ENCODE measurements around the gene SHANK1. TPM values are rescaled to one million over a fixed set of nuclear protein-coding genes. Genes with fewer than 3 reads are reported as not detected.
"Not testable (repeated sequence)": the region's sequence is repeated elsewhere in the genome, so short reads cannot be mapped to it uniquely, and the experiment has no call there.

SHANK1 gene
- total and polyA plus RNA-seq, 12 donors: 1.5 to 22.6 (median 9.0) TPM

GRCh38 chr19:50624949-50625600 lies 94.5 kb downstream of the SHANK1 start:
- no peaks in the 10 kb centered on the region for H3K4me1 ChIP-seq (replicated peaks in 1 of 2)
- no peak for TF ChIP-seq CTCF (IDR thresholded peaks at IDR 0.05)
- no peak for TF ChIP-seq POLR2A (IDR thresholded peaks at IDR 0.05)
- WGBS, 4 donors: 88 to 91% (median 89%) methylated on average over 25 to 44 of the region's 44 CpGs

GRCh38 chr19:50620394-50620906 lies 99.2 kb downstream of the SHANK1 start:
- H3K9me3 ChIP-seq (replicated peaks in 1 of 3); H3K27ac ChIP-seq; H3K36me3 ChIP-seq (replicated peaks in 1 of 2); intact Hi-C loops (cut with DNase I); H3K4me3 ChIP-seq; H3K27me3 ChIP-seq; DNase-seq; H3K4me1 ChIP-seq (replicated peaks in 1 of 2): not testable (repeated sequence)
- whole genome bisulfite sequencing, 4 donors: 80 to 100% (median 85%) methylated on average over 1 to 4 of the region's 5 CpGs

More at GRCh38 chr19:50624949-50625600, 94.5 kb downstream of the SHANK1 start:
- H3K27ac ChIP-seq: no peak overlapping the region
- no peak for DNase-seq
- H3K27me3 ChIP-seq: no peaks in the 10 kb centered on the region
- H3K9me3 ChIP-seq (replicated peaks in 1 of 3): no peaks in the 10 kb centered on the region
- no peak overlapping the region for H3K4me3 ChIP-seq
- intact Hi-C loops (cut with DNase I): no loop called here
- H3K36me3 ChIP-seq (replicated peaks in 1 of 2): no peaks in the 10 kb centered on the region

GRCh38 chr19:50619184-50619583 lies 100.4 kb downstream of the SHANK1 start:
- H3K9me3 ChIP-seq (replicated peaks in 1 of 3); DNase-seq; H3K27ac ChIP-seq; H3K27me3 ChIP-seq; intact Hi-C loops (cut with DNase I); H3K4me3 ChIP-seq; H3K4me1 ChIP-seq (replicated peaks in 1 of 2); H3K36me3 ChIP-seq (replicated peaks in 1 of 2): not testable (repeated sequence)
- WGBS, 4 donors: 71 to 83% (median 76%) methylated on average over 5 of the region's 5 CpGs

GRCh38 chr19:50618379-50618778 lies 101.2 kb downstream of the SHANK1 start:
- H3K9me3 ChIP-seq (replicated peaks in 1 of 3); H3K4me1 ChIP-seq (replicated peaks in 1 of 2); H3K36me3 ChIP-seq (replicated peaks in 1 of 2); DNase-seq; intact Hi-C loops (cut with DNase I); H3K27me3 ChIP-seq; H3K27ac ChIP-seq; H3K4me3 ChIP-seq: not testable (repeated sequence)
- 73 to 88% (median 81%) methylated on average over 4 of the region's 5 CpGs for WGBS, 4 donors

GRCh38 chr19:50612504-50613404 lies 106.8 kb downstream of the SHANK1 start:
- DNase-seq; H3K27me3 ChIP-seq; H3K4me1 ChIP-seq (replicated peaks in 1 of 2); H3K4me3 ChIP-seq; H3K36me3 ChIP-seq (replicated peaks in 1 of 2); intact Hi-C loops (cut with DNase I); H3K27ac ChIP-seq; H3K9me3 ChIP-seq (replicated peaks in 1 of 3): not testable (repeated sequence)
- 75 to 86% (median 80%) methylated on average over 5 to 11 of the region's 11 CpGs for WGBS, 4 donors

Other genes with a start within 250 kb of the SHANK1 start
- gene EMC10, start 243.3 kb downstream of the SHANK1 start, total RNA-seq: 100 to 1,000 TPM; 113 to 216 (median 130) TPM
- 100 to 1,000 TPM in 2 of 3 donors, 10 to 100 TPM in 1; 39.4 to 123 (median 113) TPM for gene EMC10, start 243.3 kb downstream of the SHANK1 start, polyA plus RNA-seq
- 10 to 100 TPM in 1 of 9 donors, 1 to 10 TPM in 6, under 1 TPM in 1, not detected in 1; 0.54 to 26.3 (median 1.8) TPM for gene GARIN5A, start 243.0 kb downstream of the SHANK1 start, total RNA-seq
- 1 to 10 TPM in 2 of 3 donors, under 1 TPM in 1; 0.88 to 2.2 (median 2.0) TPM for gene GARIN5A, start 243.0 kb downstream of the SHANK1 start, polyA plus RNA-seq
- 10 to 100 TPM; 23.2 to 70.9 (median 32.3) TPM for gene JOSD2, start 208.6 kb downstream of the SHANK1 start, total RNA-seq
- gene JOSD2, start 208.6 kb downstream of the SHANK1 start, polyA plus RNA-seq: 10 to 100 TPM in 2 of 3 donors, 1 to 10 TPM in 1; 1.2 to 66.4 (median 59.9) TPM
- gene ASPDH, start 205.9 kb downstream of the SHANK1 start, total RNA-seq: 1 to 10 TPM in 2 of 9 donors, under 1 TPM in 3, not detected in 4; 0.38 to 2.7 (median 0.44) TPM
- 10 to 100 TPM in 1 of 3 donors, 1 to 10 TPM in 2; 1.4 to 30.5 (median 5.7) TPM for gene ASPDH, start 205.9 kb downstream of the SHANK1 start, polyA plus RNA-seq
- gene LRRC4B, start 151.4 kb downstream of the SHANK1 start, total RNA-seq: 1 to 10 TPM in 5 of 9 donors, under 1 TPM in 4; 0.07 to 8.8 (median 1.1) TPM
- 10 to 100 TPM in 1 of 3 donors, 1 to 10 TPM in 1, under 1 TPM in 1; 0.44 to 24.1 (median 4.9) TPM for gene LRRC4B, start 151.4 kb downstream of the SHANK1 start, polyA plus RNA-seq
- gene SYT3, start 79.9 kb downstream of the SHANK1 start, total RNA-seq: 1 to 10 TPM in 3 of 9 donors, under 1 TPM in 5, not detected in 1; 0.27 to 3.4 (median 0.70) TPM
- gene SYT3, start 79.9 kb downstream of the SHANK1 start, polyA plus RNA-seq: 1 to 10 TPM in 1 of 3 donors, under 1 TPM in 2; 0.26 to 1.8 (median 0.77) TPM
- 1 to 10 TPM in 7 of 9 donors, not detected in 2; 2.4 to 8.2 (median 6.4) TPM for gene C19orf81, start 70.4 kb downstream of the SHANK1 start, total RNA-seq
- 10 to 100 TPM in 1 of 3 donors, 1 to 10 TPM in 1, not detected in 1; 4.6 to 39.6 TPM for gene C19orf81, start 70.4 kb downstream of the SHANK1 start, polyA plus RNA-seq
- 10 to 100 TPM; 14.8 to 53.8 (median 26.6) TPM for gene CLEC11A, start 3.6 kb upstream of the SHANK1 start, total RNA-seq
- gene CLEC11A, start 3.6 kb upstream of the SHANK1 start, polyA plus RNA-seq: 10 to 100 TPM in 2 of 3 donors, 1 to 10 TPM in 1; 1.6 to 32.4 (median 31.6) TPM
- 10 to 100 TPM in 1 of 9 donors, not detected in 8; 16.0 TPM for gene GPR32, start 50.7 kb upstream of the SHANK1 start, total RNA-seq
- gene GPR32, start 50.7 kb upstream of the SHANK1 start, polyA plus RNA-seq: not detected
- not detected for gene ACP4, start 70.6 kb upstream of the SHANK1 start, total RNA-seq
- not detected for gene ACP4, start 70.6 kb upstream of the SHANK1 start, polyA plus RNA-seq
- 1 to 10 TPM in 6 of 9 donors, not detected in 3; 1.4 to 8.6 (median 2.4) TPM for gene KLK1, start 104.0 kb upstream of the SHANK1 start, total RNA-seq
- 10 to 100 TPM in 2 of 3 donors, 1 to 10 TPM in 1; 1.1 to 26.5 (median 11.2) TPM for gene KLK1, start 104.0 kb upstream of the SHANK1 start, polyA plus RNA-seq
- 1 to 10 TPM in 4 of 9 donors, under 1 TPM in 3, not detected in 2; 0.28 to 5.1 (median 1.0) TPM for gene KLK15, start 113.8 kb upstream of the SHANK1 start, total RNA-seq
- 1 to 10 TPM in 1 of 3 donors, under 1 TPM in 2; 0.15 to 1.7 (median 0.34) TPM for gene KLK15, start 113.8 kb upstream of the SHANK1 start, polyA plus RNA-seq
- 1 to 10 TPM in 2 of 9 donors, under 1 TPM in 3, not detected in 4; 0.11 to 4.8 (median 0.98) TPM for gene KLK3, start 135.1 kb upstream of the SHANK1 start, total RNA-seq
- gene KLK3, start 135.1 kb upstream of the SHANK1 start, polyA plus RNA-seq: 10 to 100 TPM in 1 of 3 donors, 1 to 10 TPM in 1, under 1 TPM in 1; 0.35 to 26.0 (median 1.3) TPM
- under 1 TPM in 1 of 9 donors, not detected in 8; 0.61 TPM for gene KLK2, start 153.6 kb upstream of the SHANK1 start, total RNA-seq
- under 1 TPM in 1 of 3 donors, not detected in 2; 0.20 TPM for gene KLK2, start 153.6 kb upstream of the SHANK1 start, polyA plus RNA-seq
- gene KLK4, start 191.6 kb upstream of the SHANK1 start, total RNA-seq: 10 to 100 TPM in 1 of 9 donors, 1 to 10 TPM in 3, under 1 TPM in 1, not detected in 4; 0.28 to 10.2 (median 2.2) TPM
- 10 to 100 TPM in 2 of 3 donors, under 1 TPM in 1; 0.42 to 16.8 (median 10.9) TPM for gene KLK4, start 191.6 kb upstream of the SHANK1 start, polyA plus RNA-seq
- not detected for gene KLK5, start 233.2 kb upstream of the SHANK1 start, total RNA-seq
- gene KLK5, start 233.2 kb upstream of the SHANK1 start, polyA plus RNA-seq: not detected
- gene KLK6, start 249.8 kb upstream of the SHANK1 start, total RNA-seq: not detected
- gene KLK6, start 249.8 kb upstream of the SHANK1 start, polyA plus RNA-seq: not detected